ENCODE data around the gene GSTO2.

Gene GSTO2

DNA sequence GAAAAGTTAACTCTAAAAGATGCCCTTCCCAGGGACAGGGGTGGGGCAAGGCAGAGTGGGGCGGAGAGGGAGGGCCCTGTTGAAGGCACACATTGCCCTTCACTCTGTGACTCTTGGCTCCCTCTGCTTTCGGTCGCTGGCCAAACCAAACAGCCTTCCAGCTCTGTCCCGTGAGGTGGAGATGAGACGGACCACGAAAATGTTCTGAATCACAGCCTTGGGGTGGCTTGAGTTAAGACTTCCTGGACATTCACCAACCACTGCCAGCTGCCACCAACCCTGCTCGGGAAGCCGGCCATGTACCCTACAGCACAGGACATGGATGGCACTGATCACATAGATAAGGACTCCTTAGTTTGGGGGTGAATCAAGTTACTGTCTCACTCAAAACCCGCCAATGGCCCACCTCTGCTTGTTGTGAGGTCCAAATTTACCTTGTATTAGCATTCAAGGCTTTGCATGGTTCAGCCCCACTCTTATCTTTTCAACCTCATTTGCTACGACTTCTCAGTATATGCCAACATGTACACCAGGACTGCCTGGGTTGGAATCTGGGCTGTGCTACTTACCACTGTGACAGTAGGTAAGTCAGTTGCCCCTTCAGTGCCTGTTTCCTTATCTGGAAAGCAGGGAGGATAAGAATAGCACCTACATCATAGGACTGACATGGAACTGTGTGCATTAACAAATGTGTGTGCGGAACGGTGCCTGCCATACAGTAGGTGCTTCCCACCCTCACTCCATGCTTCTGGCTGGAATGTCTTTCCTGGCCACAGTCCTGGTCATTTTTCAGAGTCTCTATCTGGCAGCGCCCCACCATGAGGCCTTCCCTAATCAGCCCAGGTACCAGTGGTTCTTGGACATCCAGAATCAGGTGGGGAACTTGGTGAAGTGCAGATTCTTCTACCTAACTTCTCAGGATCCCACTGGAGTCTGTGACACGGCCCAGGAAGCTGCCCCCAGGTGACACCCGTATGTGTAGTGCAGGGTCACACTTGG lies 41.3 kb downstream of the GSTO2 start:
- FAIRE-seq: no peak

DNA sequence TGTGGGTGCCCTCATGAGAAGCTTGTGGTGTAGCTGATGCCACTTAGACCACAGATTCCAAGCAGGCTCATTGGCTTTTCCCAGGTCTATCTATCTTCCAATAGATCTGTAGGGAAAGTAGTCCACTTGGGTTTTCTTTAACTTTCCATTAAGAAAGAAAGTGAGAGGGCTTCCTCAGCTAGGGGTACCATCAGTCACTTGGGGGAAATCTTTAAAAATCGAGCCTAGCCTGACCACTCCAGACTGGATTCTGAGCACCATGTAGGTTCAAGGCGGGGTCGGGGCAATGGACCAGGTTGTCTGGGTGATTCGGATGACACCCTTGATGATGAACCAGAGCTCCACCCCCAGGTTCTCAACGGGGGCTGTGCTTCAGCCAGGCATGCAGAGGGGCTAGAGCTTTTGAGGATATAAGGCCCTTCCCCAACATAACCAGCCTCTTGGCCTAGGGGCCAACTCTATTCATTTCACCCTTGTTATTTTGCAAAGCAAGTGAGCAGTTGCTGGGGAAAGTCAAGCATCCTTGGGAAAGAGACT lies 42.3 kb downstream of the GSTO2 start:
- no peak for FAIRE-seq

DNA sequence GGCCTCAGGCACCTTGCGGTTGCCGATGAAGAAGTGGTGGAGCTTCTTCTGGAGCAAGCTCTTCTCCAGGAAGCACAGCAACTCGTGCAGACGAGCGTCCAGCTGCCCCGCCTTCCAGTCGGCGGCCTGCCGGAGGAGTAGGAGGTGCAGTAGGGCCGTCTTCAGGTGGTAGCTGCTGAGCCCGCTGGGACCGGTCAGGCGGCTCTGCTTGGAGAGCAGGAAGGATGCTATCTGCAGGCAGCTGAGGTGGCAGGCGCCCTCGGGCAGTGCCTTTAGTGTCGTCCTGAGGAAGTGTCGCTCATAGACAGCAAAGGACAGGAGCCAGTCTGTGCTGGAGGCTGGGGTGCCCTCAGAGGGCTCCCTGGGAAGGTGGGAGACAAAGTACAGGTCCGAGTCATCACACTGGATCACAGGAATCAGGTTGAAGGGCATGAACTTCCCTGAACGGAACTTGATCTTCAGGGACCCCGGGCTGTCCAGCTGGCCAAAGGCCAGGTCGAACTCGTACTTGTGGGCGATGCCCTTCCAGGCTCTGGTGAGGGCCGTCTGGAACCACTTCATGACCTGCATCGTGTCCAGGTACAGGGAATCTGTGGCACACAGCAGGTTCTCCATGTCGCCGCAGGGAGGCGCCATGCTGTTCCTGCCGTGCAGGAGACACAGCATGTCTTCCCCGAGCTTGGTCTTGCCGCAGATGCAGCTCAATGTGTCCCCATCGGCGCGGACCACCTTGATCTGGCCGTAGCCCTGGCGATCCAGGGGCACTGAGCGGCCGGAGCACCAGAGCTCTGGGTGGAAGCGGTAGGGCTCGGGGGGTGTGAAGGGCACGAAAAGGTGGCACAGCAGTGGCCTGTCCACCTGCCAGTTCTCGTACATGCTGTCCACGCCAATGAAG lies 45.9 kb downstream of the GSTO2 start:
- no peak for FAIRE-seq

DNA sequence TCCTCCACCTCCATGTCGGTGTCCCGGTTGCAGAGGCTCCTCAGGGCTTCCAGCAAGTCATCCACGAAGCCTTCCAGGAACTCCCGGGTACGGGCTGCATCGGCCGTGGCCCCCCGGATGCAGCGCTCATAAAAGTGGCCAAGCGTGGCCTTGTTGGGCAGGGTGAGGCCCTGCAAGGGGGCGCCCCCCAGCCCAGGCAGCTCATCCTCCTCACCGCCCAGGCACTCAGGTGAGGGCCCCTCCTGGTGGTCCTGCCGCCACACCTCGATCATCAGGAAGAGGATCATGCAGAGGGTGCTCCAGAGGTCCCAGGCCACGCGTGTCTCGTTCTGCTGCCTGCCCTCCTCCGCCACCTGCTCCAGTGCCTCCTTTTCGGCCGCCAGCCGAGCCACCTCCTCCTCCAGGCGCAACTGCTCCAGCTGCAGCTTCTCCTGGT lies 46.5 kb downstream of the GSTO2 start:
- no peak for FAIRE-seq

GRCh38 chr10:104316321-104317099 lies 47.5 kb downstream of the GSTO2 start:
- FAIRE-seq: no peak

DNA sequence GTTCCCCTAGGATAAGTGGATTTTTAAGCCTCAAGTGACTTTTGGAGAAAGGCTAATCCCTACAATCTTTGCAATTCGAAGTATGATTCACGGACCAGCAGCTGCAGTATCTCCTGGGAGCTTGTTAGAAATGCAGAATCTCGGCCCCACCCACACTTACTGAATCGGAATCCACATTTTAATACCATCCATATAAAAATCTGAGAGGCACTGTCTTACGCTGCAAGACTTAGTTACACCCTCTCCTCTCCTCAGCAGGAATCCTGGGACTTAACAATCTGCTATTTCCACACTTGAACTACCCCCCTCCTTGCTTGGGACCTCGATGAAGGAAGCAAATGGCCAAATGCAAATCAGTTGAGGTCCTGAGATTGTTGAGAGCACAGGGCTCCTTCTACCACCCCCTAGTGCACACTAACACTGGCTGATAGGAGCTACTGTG lies 48.3 kb downstream of the GSTO2 start:
- FAIRE-seq: no peak

DNA sequence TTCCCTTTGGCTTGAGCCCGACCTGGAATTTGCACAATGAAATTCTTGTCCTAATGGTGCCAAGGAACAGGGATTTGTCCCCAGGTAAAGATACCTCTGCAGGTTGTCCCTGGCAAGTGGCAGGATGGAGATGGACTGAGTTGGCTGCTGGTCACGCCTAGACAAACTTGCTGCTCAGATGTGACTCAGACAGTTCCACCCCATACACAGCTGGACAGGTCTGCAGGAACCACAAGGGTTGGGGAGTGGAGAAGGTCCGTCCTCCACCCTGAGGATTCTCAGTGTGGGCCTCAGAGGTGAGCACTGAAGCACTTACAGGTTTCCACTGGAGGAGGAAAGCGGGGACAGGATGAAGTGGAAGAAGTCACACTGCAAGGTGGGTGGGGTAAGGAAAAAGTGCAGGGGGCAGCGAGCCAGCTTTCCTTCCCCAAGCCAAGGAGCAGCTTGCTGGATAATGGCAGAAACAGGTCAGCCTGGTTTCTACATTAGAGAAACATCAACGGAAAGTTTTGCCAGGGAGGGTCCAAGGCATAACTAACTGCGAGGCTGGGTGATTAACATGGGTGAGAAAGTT lies 48.8 kb downstream of the GSTO2 start:
- FAIRE-seq: no peak

DNA sequence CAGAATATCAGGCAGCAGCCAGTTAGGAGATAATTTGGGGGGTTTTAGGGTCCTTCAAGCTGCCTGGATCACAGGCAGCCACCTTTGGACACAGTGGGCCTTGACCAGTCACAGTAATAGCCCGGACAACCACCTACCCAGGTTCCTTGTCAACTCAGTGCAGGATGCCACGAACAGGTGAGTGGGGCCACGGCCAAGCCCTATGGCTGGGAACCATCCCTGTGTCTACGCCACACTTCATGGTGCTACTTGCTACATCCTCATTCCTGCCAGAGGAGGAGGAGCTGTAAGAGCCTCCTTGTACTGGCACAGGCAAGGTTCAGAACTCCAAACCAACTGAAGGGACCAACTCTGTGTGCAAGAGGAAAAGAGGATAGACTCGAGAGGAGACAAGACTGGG lies 49.3 kb downstream of the GSTO2 start:
- FAIRE-seq: no peak

GRCh38 chr10:104318810-104319741 lies 50.1 kb downstream of the GSTO2 start:
- FAIRE-seq: no peak

DNA sequence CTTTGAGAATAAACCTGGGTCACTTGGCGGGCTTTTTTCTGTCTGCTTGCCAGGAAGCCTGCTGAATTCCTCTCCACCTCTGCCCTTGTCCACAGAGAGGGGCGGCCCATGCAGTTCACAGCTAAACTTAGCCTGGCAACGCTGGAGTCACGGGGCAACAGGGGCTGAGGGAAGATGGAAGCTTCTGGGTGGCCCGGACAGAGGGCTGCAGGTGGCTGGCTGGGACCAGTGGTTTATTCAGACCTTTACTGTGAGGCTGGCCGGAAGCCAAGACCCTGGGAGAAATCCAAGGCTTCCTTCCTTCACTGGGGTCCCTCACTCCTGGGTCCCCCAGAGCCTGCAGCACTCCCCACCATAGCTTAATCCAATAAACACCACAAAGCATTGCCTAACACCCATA lies 52.2 kb downstream of the GSTO2 start:
- FAIRE-seq: no peak

DNA sequence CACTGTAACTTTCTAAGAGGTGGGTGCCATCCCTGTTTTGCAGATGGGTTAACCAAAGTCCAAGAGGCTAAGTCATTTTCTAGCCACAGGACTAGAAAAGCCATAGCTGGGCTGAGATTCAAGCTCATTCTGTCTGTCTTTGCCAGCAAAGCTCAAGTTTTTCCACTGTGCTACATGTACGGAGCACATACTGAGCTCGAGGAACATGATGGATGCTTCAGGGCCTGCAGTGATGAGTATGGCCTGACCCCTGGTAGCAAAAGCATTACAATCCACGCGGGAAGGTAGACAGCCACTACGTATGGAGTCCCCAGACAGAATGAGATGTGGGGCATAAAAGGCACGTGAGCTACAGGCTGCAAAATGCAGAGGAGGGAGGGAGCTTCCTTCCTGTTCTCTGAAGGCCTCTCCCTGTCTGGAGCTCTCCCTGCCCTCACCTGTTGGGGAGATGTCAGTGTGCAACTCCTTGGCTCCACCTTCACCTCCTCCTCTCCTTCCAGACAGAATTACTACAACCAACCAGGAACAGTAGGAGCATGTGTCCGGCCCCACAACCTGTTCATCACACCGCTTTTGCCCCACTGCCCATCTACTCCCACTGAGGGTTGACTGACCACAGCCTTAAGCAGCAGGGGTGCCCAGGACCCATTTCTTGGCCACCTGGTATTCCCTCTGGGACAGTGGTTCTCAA lies 52.9 kb downstream of the GSTO2 start:
- no peak for FAIRE-seq

GRCh38 chr10:104322416-104322782 lies 53.4 kb downstream of the GSTO2 start:
- no peak for FAIRE-seq

GRCh38 chr10:104323085-104323484 lies 54.1 kb downstream of the GSTO2 start:
- FAIRE-seq: no peak

GRCh38 chr10:104323760-104324201 lies 54.8 kb downstream of the GSTO2 start:
- FAIRE-seq: no peak

DNA sequence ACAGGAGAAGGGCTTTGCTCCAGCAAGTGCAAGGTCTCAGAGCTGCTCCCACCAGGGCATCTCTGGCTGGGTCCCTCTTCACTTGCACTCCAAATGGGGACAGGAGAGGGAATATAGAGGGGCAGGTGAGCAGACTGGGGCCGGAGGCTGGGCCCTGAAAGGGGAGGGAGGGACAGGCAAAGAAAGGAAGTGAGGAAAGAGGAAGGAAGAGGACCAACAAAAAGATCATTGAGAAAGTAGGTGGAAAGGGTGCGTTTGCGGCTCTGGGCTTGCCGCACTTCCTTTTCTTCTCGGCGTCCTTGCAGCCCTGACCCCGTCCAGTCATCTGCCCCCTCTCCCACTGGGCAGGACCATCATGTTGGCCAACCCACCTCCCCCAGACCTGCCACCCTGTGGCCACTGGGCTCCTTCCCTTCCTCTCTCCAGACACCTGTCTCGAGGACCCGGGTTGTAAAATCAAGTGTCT lies 55.3 kb downstream of the GSTO2 start:
- no peak for FAIRE-seq

DNA sequence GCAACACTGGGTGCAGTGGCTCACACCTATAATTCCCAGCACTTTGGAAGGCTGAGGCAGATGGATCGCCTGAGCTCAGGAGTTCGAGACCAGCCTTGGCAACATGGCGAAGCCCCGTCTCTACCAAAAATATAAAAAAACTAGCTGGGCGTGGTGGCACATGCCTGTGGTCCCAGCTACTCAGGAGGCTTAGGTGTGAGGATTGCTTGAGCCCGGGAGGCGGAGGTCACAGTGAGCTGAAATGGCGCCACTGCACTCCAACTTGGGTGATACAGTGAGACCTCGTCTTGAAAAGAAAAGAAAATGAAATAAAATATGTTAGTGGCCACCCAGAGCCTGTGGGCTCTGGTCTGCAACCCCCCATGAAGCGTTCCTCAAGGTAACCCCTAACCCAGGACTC lies 55.9 kb downstream of the GSTO2 start:
- FAIRE-seq: no peak

DNA sequence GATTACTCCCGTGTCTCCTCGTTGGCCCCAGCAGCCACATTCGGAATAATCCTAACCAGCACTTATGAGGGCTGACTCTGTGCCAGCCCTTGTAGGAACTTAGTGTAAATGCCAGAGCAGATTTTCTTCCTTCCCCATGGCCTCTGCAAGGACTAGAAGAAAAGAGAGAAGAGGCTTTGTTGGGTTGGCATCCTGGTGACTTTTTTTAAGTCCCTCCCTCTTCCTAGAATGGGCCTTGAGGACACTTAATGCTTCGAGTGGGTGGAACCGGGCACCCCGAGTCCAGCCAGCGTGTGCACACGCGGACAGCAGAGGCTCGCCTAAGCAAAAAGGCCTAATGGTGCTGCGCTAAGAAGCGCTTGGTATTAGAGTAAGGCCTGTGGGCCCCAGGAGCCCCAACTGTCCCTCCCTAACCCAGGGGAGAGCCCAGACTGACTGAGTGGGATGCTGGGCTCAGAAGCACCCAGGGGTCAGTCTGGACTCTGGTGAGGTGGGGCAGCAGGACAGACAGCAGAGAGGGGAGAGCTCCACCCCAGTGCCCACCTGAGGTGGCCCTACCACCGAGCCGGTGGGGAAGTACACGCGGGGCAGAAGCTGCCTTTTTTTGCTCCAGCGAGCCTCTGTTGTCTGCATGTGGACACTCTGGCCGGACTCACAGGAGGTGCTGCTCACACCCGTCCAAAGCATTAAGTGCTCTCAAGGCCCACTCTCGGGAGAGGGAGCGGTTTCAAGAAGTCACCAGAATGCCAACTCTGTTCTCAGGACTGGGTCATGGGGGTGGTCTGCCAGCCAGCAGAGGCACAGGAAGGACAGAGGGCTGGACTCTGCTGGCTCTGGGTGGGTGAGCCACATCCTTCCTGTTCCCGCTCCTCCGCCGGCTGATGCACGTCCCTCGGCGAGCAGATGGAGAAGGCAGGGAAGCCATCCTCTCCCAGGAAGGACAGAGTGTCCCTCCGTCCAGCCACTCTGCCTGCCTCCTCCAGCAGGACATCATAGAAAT lies 56.8 kb downstream of the GSTO2 start:
- no peak for FAIRE-seq

DNA sequence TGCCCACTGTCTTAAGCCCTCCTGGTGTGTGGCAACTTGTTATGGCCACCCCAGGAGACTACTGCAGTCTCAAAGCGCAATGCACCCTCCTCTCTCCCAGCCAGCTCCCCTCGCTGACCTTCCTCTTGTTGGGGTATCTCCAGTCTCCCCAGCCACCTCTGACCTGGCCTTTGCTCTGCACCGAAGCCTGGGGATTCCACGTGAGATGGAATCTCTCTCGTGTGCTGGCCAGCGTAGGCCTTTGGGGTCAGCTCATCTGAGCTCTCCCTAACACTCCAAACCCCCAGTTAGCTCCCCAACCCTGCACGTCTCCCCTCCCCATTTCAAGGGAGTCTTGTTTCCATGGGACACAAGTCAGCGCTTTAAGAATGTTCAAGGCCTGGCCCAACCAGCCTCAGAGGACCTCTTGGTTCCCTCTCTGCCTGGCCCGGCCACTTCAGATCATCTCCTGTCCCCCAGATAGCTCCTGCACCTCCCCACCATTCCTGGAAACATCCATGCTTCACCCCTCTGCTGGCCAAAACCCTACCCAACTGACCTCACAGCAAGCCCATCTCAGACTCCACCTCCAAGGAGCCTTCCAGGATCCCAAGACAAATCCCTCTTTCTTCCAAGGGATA lies 58.1 kb downstream of the GSTO2 start:
- no peak for FAIRE-seq
